ENCODE results near the gene UBE2K.
"Not testable (repeated sequence)": the region's sequence is repeated elsewhere in the genome, so short reads cannot be mapped to it uniquely, and the experiment has no call there.

Gene UBE2K

DNA sequence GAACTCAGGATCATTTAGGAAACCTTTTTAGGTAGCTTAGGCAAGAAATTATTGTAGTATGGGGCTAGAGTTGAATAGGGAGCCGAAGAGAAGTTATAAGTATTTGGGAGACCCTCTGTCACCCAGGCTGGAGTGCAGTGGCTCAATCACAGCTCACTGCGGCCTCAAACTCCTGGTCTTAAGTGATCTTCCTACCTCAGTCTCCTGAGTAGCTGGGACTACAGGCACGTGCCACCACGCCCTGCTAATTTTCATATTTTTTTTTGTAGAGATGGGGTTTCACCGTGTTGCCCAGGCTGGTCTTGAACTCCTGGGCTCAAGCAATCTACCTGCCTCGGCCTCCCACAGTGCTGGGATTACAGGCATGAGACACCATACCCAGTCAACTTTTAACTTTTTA, 23.3 kb downstream of the UBE2K start:
- H3K14ac ChIP-seq (ENCODE audit: low read length); H3K79me1 ChIP-seq (ENCODE audit: low read depth, low read length); H3K27me3 ChIP-seq (ENCODE audit: control insufficient read depth in 3 of 3, insufficient read depth in 3 of 3, low read depth in 1 of 3, low read length in 3 of 3); H3K23ac ChIP-seq (ENCODE audit: low read depth, low read length, poor library complexity); H3K4me2 ChIP-seq (ENCODE audit: insufficient read depth, low read length, poor library complexity, severe bottlenecking); H4K91ac ChIP-seq (ENCODE audit: low read depth, low read length, poor library complexity); H3K18ac ChIP-seq (ENCODE audit: low read length); H2BK5ac ChIP-seq (ENCODE audit: low read length); H2BK15ac ChIP-seq (ENCODE audit: low read length); H3K4me3 ChIP-seq (ENCODE audit: low read length in 2 of 2); H2AK5ac ChIP-seq (ENCODE audit: low read depth, low read length); H2AFZ ChIP-seq (ENCODE audit: low read length); H3K27ac ChIP-seq (replicated peaks; ENCODE audit: low read length); H3K9ac ChIP-seq (ENCODE audit: low read depth, low read length, poor library complexity); H3K9me3 ChIP-seq (replicated peaks in 1 of 2; ENCODE audit: control insufficient read depth in 2 of 2, insufficient read depth in 1 of 2, low read depth in 1 of 2, low read length in 2 of 2); H2BK12ac ChIP-seq (ENCODE audit: low read length); H3K4me1 ChIP-seq (ENCODE audit: control insufficient read depth in 2 of 2, insufficient read depth in 1 of 2, low read depth in 1 of 2, low read length in 2 of 2); H2BK120ac ChIP-seq (ENCODE audit: low read depth, low read length); H3K4ac ChIP-seq (ENCODE audit: low read length); H4K8ac ChIP-seq (ENCODE audit: low read depth, low read length); DNase-seq (ENCODE audit: low spot score): not testable (repeated sequence)
- peaks cover 0 to 33% of the 10 kb centered on the region in 2 donors for H3K36me3 ChIP-seq (replicated peaks in 1 of 2; ENCODE audit: control insufficient read depth in 2 of 2, insufficient read depth in 2 of 2, low read length in 2 of 2)
- WGBS, 2 donors (ENCODE audit: extremely low coverage in 2 of 2, insufficient read length in 2 of 2, insufficient replicate concordance in 1 of 2), result no CpG with 5 or more reads among the region's 6 CpGs

GRCh38 chr4:39721788-39722187, 23.9 kb downstream of the UBE2K start:
- Histone ChIP-seq H2AFZ (ENCODE audit: low read length) (no peak overlapping the region), H3K79me1 (ENCODE audit: low read depth, low read length) (peaks cover 3% of the 10 kb centered on the region), H3K18ac (ENCODE audit: low read length) (no peak overlapping the region), H4K91ac (ENCODE audit: low read depth, low read length, poor library complexity) (no peak overlapping the region), H3K9ac (ENCODE audit: low read depth, low read length, poor library complexity) (no peak overlapping the region), H3K9me3 (replicated peaks in 1 of 2; ENCODE audit: control insufficient read depth in 2 of 2, insufficient read depth in 1 of 2, low read depth in 1 of 2, low read length in 2 of 2) (no peaks in the 10 kb centered on the region), H2AK5ac (ENCODE audit: low read depth, low read length) (no peak overlapping the region), H3K14ac (ENCODE audit: low read length) (no peak overlapping the region), H3K4ac (ENCODE audit: low read length) (no peak overlapping the region), H3K4me1 (ENCODE audit: control insufficient read depth in 2 of 2, insufficient read depth in 1 of 2, low read depth in 1 of 2, low read length in 2 of 2) (no peaks in the 10 kb centered on the region), H2BK5ac (ENCODE audit: low read length) (no peak overlapping the region), H2BK12ac (ENCODE audit: low read length) (no peak overlapping the region), H3K27ac (replicated peaks; ENCODE audit: low read length) (no peak overlapping the region), H3K23ac (ENCODE audit: low read depth, low read length, poor library complexity) (no peak overlapping the region), H3K27me3 (ENCODE audit: control insufficient read depth in 3 of 3, insufficient read depth in 3 of 3, low read depth in 1 of 3, low read length in 3 of 3) (no peaks in the 10 kb centered on the region), H2BK120ac (ENCODE audit: low read depth, low read length) (no peak overlapping the region), H2BK15ac (ENCODE audit: low read length) (no peak overlapping the region), H3K36me3 (replicated peaks in 1 of 2; ENCODE audit: control insufficient read depth in 2 of 2, insufficient read depth in 2 of 2, low read length in 2 of 2) (peaks cover 0 to 34% of the 10 kb centered on the region in 2 donors), H3K4me2 (ENCODE audit: insufficient read depth, low read length, poor library complexity, severe bottlenecking) (no peak overlapping the region), H4K8ac (ENCODE audit: low read depth, low read length) (no peak overlapping the region), H3K4me3 (ENCODE audit: low read length in 2 of 2) (no peak overlapping the region)
- WGBS, 2 donors (ENCODE audit: extremely low coverage in 2 of 2, insufficient read length in 2 of 2, insufficient replicate concordance in 1 of 2), result no CpG with 5 or more reads among the region's 7 CpGs
- DNase-seq (ENCODE audit: low spot score), result no peak

GRCh38 chr4:39729557-39729956, 31.6 kb downstream of the UBE2K start:
- H3K4me2 ChIP-seq (ENCODE audit: insufficient read depth, low read length, poor library complexity, severe bottlenecking), result no peak overlapping the region
- no peak overlapping the region for H2AFZ ChIP-seq (ENCODE audit: low read length)
- no peak overlapping the region for H2BK120ac ChIP-seq (ENCODE audit: low read depth, low read length)
- no peaks in the 10 kb centered on the region for H3K9me3 ChIP-seq (replicated peaks in 1 of 2; ENCODE audit: control insufficient read depth in 2 of 2, insufficient read depth in 1 of 2, low read depth in 1 of 2, low read length in 2 of 2)
- no peak overlapping the region for H2BK12ac ChIP-seq (ENCODE audit: low read length)
- H2AK5ac ChIP-seq (ENCODE audit: low read depth, low read length), result no peak overlapping the region
- peaks cover 2 to 39% of the 10 kb centered on the region in 2 donors for H3K36me3 ChIP-seq (replicated peaks in 1 of 2; ENCODE audit: control insufficient read depth in 2 of 2, insufficient read depth in 2 of 2, low read length in 2 of 2)
- H3K79me1 ChIP-seq (ENCODE audit: low read depth, low read length), result no peaks in the 10 kb centered on the region
- no peak overlapping the region for H3K18ac ChIP-seq (ENCODE audit: low read length)
- no peak overlapping the region for H2BK5ac ChIP-seq (ENCODE audit: low read length)
- no peak for DNase-seq (ENCODE audit: low spot score)
- peaks cover 0 to 2% of the 10 kb centered on the region in 2 donors for H3K4me1 ChIP-seq (ENCODE audit: control insufficient read depth in 2 of 2, insufficient read depth in 1 of 2, low read depth in 1 of 2, low read length in 2 of 2)
- no peaks in the 10 kb centered on the region for H3K27me3 ChIP-seq (ENCODE audit: control insufficient read depth in 3 of 3, insufficient read depth in 3 of 3, low read depth in 1 of 3, low read length in 3 of 3)
- no peak overlapping the region for H2BK15ac ChIP-seq (ENCODE audit: low read length)
- H3K9ac ChIP-seq (ENCODE audit: low read depth, low read length, poor library complexity), result no peak overlapping the region
- WGBS, 2 donors (ENCODE audit: extremely low coverage in 2 of 2, insufficient read length in 2 of 2, insufficient replicate concordance in 1 of 2), result no CpG with 5 or more reads among the region's 4 CpGs
- H3K14ac ChIP-seq (ENCODE audit: low read length), result no peak overlapping the region
- H3K4ac ChIP-seq (ENCODE audit: low read length), result no peak overlapping the region
- H4K91ac ChIP-seq (ENCODE audit: low read depth, low read length, poor library complexity), result no peak overlapping the region
- H3K4me3 ChIP-seq (ENCODE audit: low read length in 2 of 2), result no peak overlapping the region
- no peak overlapping the region for H3K23ac ChIP-seq (ENCODE audit: low read depth, low read length, poor library complexity)
- no peak overlapping the region for H4K8ac ChIP-seq (ENCODE audit: low read depth, low read length)
- H3K27ac ChIP-seq (replicated peaks; ENCODE audit: low read length), result no peak overlapping the region

DNA sequence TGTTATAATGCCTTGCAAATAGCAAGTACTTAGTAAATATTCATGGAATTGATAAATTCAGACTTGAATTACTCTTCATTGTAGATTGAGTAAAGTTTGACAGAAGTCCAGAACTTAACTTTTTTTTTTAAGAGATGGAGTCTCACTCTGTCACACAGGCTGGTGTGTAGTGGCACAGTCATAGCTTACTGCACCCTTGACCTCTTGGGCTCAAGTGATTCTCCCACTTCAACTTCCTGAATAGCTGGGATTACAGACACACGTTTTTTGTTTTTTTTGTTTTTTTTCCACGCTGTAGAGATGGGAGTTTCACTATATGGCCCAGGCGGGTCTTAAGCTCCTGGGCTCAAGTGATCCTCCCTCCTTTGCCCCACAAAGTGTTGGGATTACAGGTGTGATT, 32.1 kb downstream of the UBE2K start:
- H3K14ac ChIP-seq (ENCODE audit: low read length), result no peak overlapping the region

More for the DNA sequence above, 32.1 kb downstream of the UBE2K start:
- no peak overlapping the region for H2BK12ac ChIP-seq (ENCODE audit: low read length)
- H2BK15ac ChIP-seq (ENCODE audit: low read length), result no peak overlapping the region
- H2AFZ ChIP-seq (ENCODE audit: low read length), result no peak overlapping the region
- H3K4ac ChIP-seq (ENCODE audit: low read length), result no peak overlapping the region
- H3K4me1 ChIP-seq (ENCODE audit: control insufficient read depth in 2 of 2, insufficient read depth in 1 of 2, low read depth in 1 of 2, low read length in 2 of 2), result peaks cover 0 to 2% of the 10 kb centered on the region in 2 donors
- no peak overlapping the region for H2BK5ac ChIP-seq (ENCODE audit: low read length)
- H4K91ac ChIP-seq (ENCODE audit: low read depth, low read length, poor library complexity), result no peak overlapping the region
- no peak overlapping the region for H3K9ac ChIP-seq (ENCODE audit: low read depth, low read length, poor library complexity)
- H3K4me2 ChIP-seq (ENCODE audit: insufficient read depth, low read length, poor library complexity, severe bottlenecking), result no peak overlapping the region
- DNase-seq (ENCODE audit: low spot score), result no peak
- H3K27ac ChIP-seq (replicated peaks; ENCODE audit: low read length), result no peak overlapping the region
- H3K23ac ChIP-seq (ENCODE audit: low read depth, low read length, poor library complexity), result no peak overlapping the region
- no peaks in the 10 kb centered on the region for H3K9me3 ChIP-seq (replicated peaks in 1 of 2; ENCODE audit: control insufficient read depth in 2 of 2, insufficient read depth in 1 of 2, low read depth in 1 of 2, low read length in 2 of 2)
- H2AK5ac ChIP-seq (ENCODE audit: low read depth, low read length), result no peak overlapping the region
- no peak overlapping the region for H2BK120ac ChIP-seq (ENCODE audit: low read depth, low read length)
- H3K4me3 ChIP-seq (ENCODE audit: low read length in 2 of 2), result no peak overlapping the region
- peaks cover 2 to 39% of the 10 kb centered on the region in 2 donors for H3K36me3 ChIP-seq (replicated peaks in 1 of 2; ENCODE audit: control insufficient read depth in 2 of 2, insufficient read depth in 2 of 2, low read length in 2 of 2)
- H4K8ac ChIP-seq (ENCODE audit: low read depth, low read length), result no peak overlapping the region
- H3K27me3 ChIP-seq (ENCODE audit: control insufficient read depth in 3 of 3, insufficient read depth in 3 of 3, low read depth in 1 of 3, low read length in 3 of 3), result no peaks in the 10 kb centered on the region
- no CpG with 5 or more reads among the region's 3 CpGs for WGBS, 2 donors (ENCODE audit: extremely low coverage in 2 of 2, insufficient read length in 2 of 2, insufficient replicate concordance in 1 of 2)
- H3K79me1 ChIP-seq (ENCODE audit: low read depth, low read length), result no peaks in the 10 kb centered on the region
- H3K18ac ChIP-seq (ENCODE audit: low read length), result no peak overlapping the region

All from neuronal stem cell (in vitro differentiated cells).